Esophagus squamous epithelium (tissue), 4 donors: ENCODE measurements around the gene GPHN.

Experiments used
- POLR2A ChIP-seq, 4 donors: fragments of 450-650 bp; IDR thresholded peaks; one replicate each; pipeline ENCODE4 v1.6.1; 2017; ENCODE audit warnings: antibody characterized with exemption in 4 of 4, mild to moderate bottlenecking in 4 of 4, moderate library complexity in 3 of 4
- TF ChIP-seq, protein P1 (sequence below), 6 experiments: fragments of 450-650 bp in 4 of 6; fragments of 200-600 bp in 2 of 6; sonication (generic) in 2 of 6; IDR thresholded peaks; one replicate each; pipeline ENCODE4 v1.5.1; 2016 to 2019; ENCODE audit warnings: antibody characterized with exemption in 6 of 6, mild to moderate bottlenecking in 4 of 6, moderate library complexity in 4 of 6

DNA sequence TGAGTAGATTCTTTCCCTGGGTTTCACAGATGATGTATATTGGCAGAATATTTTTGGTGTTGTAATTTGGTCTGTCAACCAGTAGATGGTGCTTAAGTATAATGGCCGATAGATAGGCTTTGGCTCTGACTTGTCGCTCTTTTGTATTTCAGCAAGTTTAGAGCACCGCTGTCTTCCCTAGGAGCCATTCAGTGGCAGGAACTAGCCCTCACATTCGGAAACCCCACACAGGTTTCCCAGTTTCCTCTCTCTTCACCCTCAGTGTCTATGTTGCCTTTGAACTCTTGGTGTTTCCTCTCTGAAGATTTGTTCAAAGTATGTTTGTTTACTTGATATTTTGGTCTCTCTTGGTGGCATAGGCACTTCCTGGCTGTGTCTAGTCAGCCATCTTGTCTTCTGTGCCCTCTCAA, 102.2 kb downstream of the GPHN start:
- TF ChIP-seq, protein P1, sequence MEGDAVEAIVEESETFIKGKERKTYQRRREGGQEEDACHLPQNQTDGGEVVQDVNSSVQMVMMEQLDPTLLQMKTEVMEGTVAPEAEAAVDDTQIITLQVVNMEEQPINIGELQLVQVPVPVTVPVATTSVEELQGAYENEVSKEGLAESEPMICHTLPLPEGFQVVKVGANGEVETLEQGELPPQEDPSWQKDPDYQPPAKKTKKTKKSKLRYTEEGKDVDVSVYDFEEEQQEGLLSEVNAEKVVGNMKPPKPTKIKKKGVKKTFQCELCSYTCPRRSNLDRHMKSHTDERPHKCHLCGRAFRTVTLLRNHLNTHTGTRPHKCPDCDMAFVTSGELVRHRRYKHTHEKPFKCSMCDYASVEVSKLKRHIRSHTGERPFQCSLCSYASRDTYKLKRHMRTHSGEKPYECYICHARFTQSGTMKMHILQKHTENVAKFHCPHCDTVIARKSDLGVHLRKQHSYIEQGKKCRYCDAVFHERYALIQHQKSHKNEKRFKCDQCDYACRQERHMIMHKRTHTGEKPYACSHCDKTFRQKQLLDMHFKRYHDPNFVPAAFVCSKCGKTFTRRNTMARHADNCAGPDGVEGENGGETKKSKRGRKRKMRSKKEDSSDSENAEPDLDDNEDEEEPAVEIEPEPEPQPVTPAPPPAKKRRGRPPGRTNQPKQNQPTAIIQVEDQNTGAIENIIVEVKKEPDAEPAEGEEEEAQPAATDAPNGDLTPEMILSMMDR (IDR thresholded peaks at IDR 0.05) = peak in 1 of 6 experiments; percentile 36
- no peak for TF ChIP-seq POLR2A (IDR thresholded peaks at IDR 0.05)
